Cardiac muscle cell (in vitro differentiated cells and primary cell): ENCODE measurements around the gene USP32. TPM values are rescaled to one million over a fixed set of nuclear protein-coding genes. Genes with fewer than 3 reads are reported as not detected.
A peak's percentile ranks its signal among the peaks of the same experiment; 100 is the strongest.
"Not testable (repeated sequence)": the region's sequence is repeated elsewhere in the genome, so short reads cannot be mapped to it uniquely, and the experiment has no call there.

Experiments used
- DNase-seq, 2 donors: peaks; one replicate each; pipeline versions ENCODE4 v3.0.0 to v3.0.0-alpha.2; 2010 to 2017; ENCODE audit warnings: low read depth in 1 of 2, low spot score in 1 of 2
- H3K27ac ChIP-seq: fragments of 200-600 bp; sonication (generic); 2 replicates; pipeline ENCODE4 v1.5.1; 2016
- H3K27me3 ChIP-seq: fragments of 200-600 bp; sonication (generic); 2 replicates; pipeline ENCODE4 v1.6.0; 2016; ENCODE audit warnings: control low read depth
- H3K36me3 ChIP-seq: fragments of 200-600 bp; sonication (generic); 2 replicates; pipeline ENCODE4 v1.5.1; 2016; ENCODE audit warnings: control low read depth
- H3K4me1 ChIP-seq: fragments of 200-600 bp; sonication (generic); 2 replicates; pipeline ENCODE4 v1.8.1; 2017; ENCODE audit warnings: low read depth, mild to moderate bottlenecking, mixed run types
- H3K4me3 ChIP-seq: fragments of 200-600 bp; sonication (generic); 2 replicates; pipeline ENCODE4 v1.5.1; 2016; ENCODE audit warnings: mild to moderate bottlenecking
- H3K9me3 ChIP-seq: fragments of 200-600 bp; sonication (generic); 2 replicates; pipeline ENCODE4 v1.5.1; 2017; ENCODE audit warnings: low read depth, mild to moderate bottlenecking, control low read depth
- polyA plus RNA-seq: library from polyadenylated mRNA; unstranded; fragments of >200 nt; fragmentation: Nextera tagmentation; extraction: Ambion mirVana; gene quantifications from 2 replicates; pipeline ENCODE4 v1.2.1, GENCODE V29; 2016
- total RNA-seq: library from RNA; depleted of rRNA; stranded (reverse); fragments of >200 nt; gene quantifications from 2 replicates; pipeline ENCODE4 v1.2.3, GENCODE V29; 2016
- TF ChIP-seq, protein P1 (sequence below): IDR thresholded peaks from 2 replicates; pipeline ENCODE4 v1.5.1; 2012; ENCODE audit warnings: low read depth, mild to moderate bottlenecking, low read length

USP32 gene
- total RNA-seq (25.0 and 32.2 TPM in 2 replicates), polyA plus RNA-seq (19.7 and 32.7 TPM in 2 replicates)

DNA sequence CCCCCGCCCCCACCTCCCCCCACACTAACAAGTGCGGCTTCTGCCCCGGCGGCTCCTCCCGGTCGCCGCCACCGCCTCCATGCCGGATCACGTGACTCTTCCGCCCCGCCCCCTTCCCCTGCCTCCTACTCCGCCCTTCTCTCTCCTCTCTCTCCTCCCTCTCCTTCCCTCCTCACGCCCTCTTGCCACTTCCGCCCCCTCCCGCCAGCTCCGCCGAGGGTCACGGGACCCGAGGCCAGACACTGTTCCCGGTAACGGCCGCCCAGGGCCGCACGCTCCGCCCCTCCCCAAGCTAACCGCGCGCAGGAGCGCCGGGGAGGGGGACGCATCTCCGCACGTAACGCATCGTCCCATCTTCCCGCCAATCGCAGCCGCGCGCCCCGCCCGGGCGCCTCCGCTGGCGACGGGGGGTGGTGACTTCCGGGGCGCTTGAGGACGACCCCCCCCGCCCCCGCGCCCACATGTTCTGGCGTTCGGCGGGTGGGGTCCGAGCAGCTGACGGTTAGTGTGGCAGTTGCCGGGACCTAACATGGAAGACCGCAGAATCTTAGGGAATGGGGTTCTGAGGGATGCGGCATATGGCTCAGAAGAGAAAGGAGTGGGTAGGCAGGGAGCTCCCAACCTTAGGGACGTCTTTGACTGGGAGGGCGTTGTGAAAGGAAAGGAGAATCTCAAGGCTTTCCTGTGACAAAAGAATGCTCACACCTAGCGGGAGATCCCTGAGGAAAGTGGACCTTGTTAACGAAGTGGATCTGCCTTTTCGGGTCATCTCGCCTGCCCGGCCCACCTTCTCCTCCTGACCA is at the start of gene USP32:
TSS of gene USP32 (minus strand) at position 92 of the 803 bp plus-strand sequence. CDS start 194 bp downstream, outside the sequence.
- H3K27me3 ChIP-seq = no peaks in the 10 kb centered on the region
- no peaks in the 10 kb centered on the region for H3K36me3 ChIP-seq
- peaks cover 34% of the 10 kb centered on the region for H3K4me1 ChIP-seq
- peak within 1 kb of the TSS; percentile 90 for H3K4me3 ChIP-seq
- H3K27ac ChIP-seq = peak within 1 kb of the TSS; percentile 95
- DNase-seq = peak; percentile 98 to 100
- H3K9me3 ChIP-seq = no peaks in the 10 kb centered on the region
- TF ChIP-seq, protein P1, sequence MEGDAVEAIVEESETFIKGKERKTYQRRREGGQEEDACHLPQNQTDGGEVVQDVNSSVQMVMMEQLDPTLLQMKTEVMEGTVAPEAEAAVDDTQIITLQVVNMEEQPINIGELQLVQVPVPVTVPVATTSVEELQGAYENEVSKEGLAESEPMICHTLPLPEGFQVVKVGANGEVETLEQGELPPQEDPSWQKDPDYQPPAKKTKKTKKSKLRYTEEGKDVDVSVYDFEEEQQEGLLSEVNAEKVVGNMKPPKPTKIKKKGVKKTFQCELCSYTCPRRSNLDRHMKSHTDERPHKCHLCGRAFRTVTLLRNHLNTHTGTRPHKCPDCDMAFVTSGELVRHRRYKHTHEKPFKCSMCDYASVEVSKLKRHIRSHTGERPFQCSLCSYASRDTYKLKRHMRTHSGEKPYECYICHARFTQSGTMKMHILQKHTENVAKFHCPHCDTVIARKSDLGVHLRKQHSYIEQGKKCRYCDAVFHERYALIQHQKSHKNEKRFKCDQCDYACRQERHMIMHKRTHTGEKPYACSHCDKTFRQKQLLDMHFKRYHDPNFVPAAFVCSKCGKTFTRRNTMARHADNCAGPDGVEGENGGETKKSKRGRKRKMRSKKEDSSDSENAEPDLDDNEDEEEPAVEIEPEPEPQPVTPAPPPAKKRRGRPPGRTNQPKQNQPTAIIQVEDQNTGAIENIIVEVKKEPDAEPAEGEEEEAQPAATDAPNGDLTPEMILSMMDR = peak; percentile 34

- Histone ChIP-seq H3K36me3 (no peaks in the 10 kb centered on the region), H3K4me1 (no peaks in the 10 kb centered on the region), H3K9me3 (no peaks in the 10 kb centered on the region), H3K27ac (no peak overlapping the region), H3K27me3 (no peaks in the 10 kb centered on the region), H3K4me3 (no peak overlapping the region)
- TF ChIP-seq, protein P1 = no peak
- DNase-seq = peak in 1 of 2 donors; percentile 70
These were observed 47.6 kb upstream of the USP32 start for GRCh38 chr17:60439501-60439900.

DNA sequence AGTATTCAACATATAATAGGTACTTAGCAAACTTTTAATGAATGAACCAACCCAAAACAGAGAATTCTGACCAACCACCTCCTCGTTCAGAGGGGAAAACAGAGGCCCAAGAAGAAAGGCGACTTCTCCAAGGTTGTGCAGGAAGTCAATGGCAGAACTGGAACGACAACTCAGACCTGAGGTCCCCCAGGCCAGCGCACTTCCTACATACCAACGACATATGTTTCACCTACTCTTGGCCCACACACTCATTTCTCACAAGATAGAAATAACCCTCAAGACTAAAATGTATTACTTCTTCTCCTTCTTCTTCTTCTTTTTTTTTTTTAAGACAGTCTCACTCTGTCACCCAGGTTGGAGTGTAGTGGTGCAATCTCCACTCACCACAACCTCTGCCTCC is 44.7 kb upstream of the USP32 start:
- Histone ChIP-seq H3K36me3 (no peaks in the 10 kb centered on the region), H3K9me3 (no peaks in the 10 kb centered on the region), H3K27ac (no peak overlapping the region), H3K4me3 (no peak overlapping the region), H3K4me1 (no peaks in the 10 kb centered on the region), H3K27me3 (no peaks in the 10 kb centered on the region)
- no peak for DNase-seq
- TF ChIP-seq, protein P1 = no peak

GRCh38 chr17:60435244-60436167 is 43.6 kb upstream of the USP32 start:
- no peak overlapping the region for H3K4me3 ChIP-seq
- no peaks in the 10 kb centered on the region for H3K27me3 ChIP-seq
- TF ChIP-seq, protein P1 = peak; percentile 85
- H3K9me3 ChIP-seq = no peaks in the 10 kb centered on the region
- no peaks in the 10 kb centered on the region for H3K36me3 ChIP-seq
- H3K27ac ChIP-seq = no peak overlapping the region
- peak; percentile 79 to 94 for DNase-seq
- no peaks in the 10 kb centered on the region for H3K4me1 ChIP-seq

DNA sequence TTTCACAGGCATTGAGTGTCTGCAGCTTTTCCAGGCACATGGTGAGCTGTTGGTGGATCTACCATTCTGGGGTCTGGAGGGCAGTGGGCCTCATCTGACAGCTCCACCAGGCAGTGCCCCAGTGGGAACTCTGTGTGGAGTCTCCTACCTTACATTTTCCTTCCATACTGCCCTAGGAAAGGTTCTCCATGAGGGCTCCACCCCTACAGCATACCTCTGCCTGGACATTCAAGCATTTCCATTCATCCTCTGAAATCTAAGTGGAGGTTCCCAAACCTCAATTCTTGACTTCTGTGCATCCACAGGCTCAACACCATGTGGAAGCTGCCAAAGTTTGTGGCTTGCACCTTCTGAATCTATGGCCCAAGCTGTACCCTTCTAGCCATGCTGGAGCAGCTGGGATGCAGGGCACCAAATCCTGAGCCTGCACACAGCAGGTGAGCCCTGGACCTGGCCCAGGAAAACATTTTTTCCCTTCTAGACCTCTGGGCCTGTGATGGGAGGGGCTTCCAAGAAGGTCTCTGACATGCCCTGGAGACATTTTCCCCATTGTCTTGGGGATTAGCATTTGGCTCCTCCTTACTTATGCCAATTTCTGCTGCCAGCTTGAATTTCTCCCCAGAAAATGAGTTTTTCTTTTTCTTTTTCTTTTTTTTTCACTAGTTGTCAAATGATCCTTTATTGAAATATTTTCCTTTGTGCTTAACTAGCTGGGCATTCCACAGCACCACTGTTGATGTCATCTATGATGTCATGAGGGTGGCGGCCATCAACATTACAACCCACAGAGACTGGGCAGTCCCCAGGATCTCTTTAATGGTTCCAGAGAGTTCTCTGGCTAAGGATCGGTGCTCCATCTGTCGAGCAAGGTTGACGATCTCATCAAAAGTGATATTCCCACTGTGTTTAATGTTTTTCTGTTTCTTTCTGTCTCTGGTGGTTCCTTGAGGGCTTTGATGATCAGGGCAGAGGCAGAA is 41.4 kb upstream of the USP32 start:
- not testable (repeated sequence) for H3K4me3 ChIP-seq, H3K9me3 ChIP-seq, H3K27me3 ChIP-seq, H3K36me3 ChIP-seq, H3K27ac ChIP-seq, H3K4me1 ChIP-seq, DNase-seq

- not testable (repeated sequence) for DNase-seq, H3K4me3 ChIP-seq, H3K27me3 ChIP-seq
These were observed 38.6 kb upstream of the USP32 start for GRCh38 chr17:60430561-60430960.

GRCh38 chr17:60428491-60428890 is 36.6 kb upstream of the USP32 start:
- not testable (repeated sequence) for H3K36me3 ChIP-seq, H3K9me3 ChIP-seq, H3K27me3 ChIP-seq, DNase-seq, H3K27ac ChIP-seq, H3K4me1 ChIP-seq, H3K4me3 ChIP-seq

More at GRCh38 chr17:60430561-60430960, 38.6 kb upstream of the USP32 start:
- H3K36me3 ChIP-seq, H3K27ac ChIP-seq, H3K4me1 ChIP-seq, H3K9me3 ChIP-seq: not testable (repeated sequence)
